Measurements from ENCODE around the gene NDST3. TPM values are rescaled to one million over a fixed set of nuclear protein-coding genes. Genes with fewer than 3 reads are reported as not detected.

NDST3 gene
- total RNA-seq, 1 experiment from 2014 or later, result 0.70 TPM

- Histone ChIP-seq H3K23ac (ENCODE audit: insufficient read length, low read depth, low read length) (no peak overlapping the region), H3K23me2 (ENCODE audit: insufficient read length, low read depth, low read length, poor library complexity, severe bottlenecking) (no peaks in the 10 kb centered on the region), H3K79me2 (ENCODE audit: insufficient read depth, low read length) (no peaks in the 10 kb centered on the region), H2BK12ac (ENCODE audit: insufficient read length, low read depth, low read length) (no peak overlapping the region), H4K8ac (replicated peaks; ENCODE audit: insufficient read length, low read depth, low read length) (no peak overlapping the region), H3K27ac (ENCODE audit: insufficient read length, low read depth, low read length) (no peak overlapping the region), H3K4ac (ENCODE audit: low read depth, low read length) (no peak overlapping the region), H2BK15ac (ENCODE audit: low read depth, low read length) (no peak overlapping the region), H4K20me1 (ENCODE audit: control insufficient read depth, insufficient read depth, insufficient read length) (no peaks in the 10 kb centered on the region), H3K4me2 (ENCODE audit: insufficient read depth, insufficient read length, low read length) (no peak overlapping the region), H3K79me1 (ENCODE audit: insufficient read depth, low read depth, low read length, poor library complexity, severe bottlenecking) (no peaks in the 10 kb centered on the region), H2BK20ac (ENCODE audit: low read depth, low read length, poor library complexity, severe bottlenecking) (no peak overlapping the region), H3K27me3 (ENCODE audit: insufficient read depth, low read length) (no peaks in the 10 kb centered on the region), H3K14ac (ENCODE audit: insufficient read depth, low read length) (no peak overlapping the region), H3K9me3 (ENCODE audit: control insufficient read depth, low read depth, low read length) (no peaks in the 10 kb centered on the region), H2AK5ac (ENCODE audit: insufficient read length, low read length) (no peak overlapping the region), H2BK120ac (ENCODE audit: low read depth, low read length, poor library complexity, severe bottlenecking) (no peak overlapping the region), H3K56ac (ENCODE audit: insufficient read length, low read depth, low read length) (no peak overlapping the region), H3K4me1 (ENCODE audit: insufficient read depth, low read length) (no peaks in the 10 kb centered on the region), H3K18ac (ENCODE audit: insufficient read length, low read depth, low read length) (no peak overlapping the region), H3K9ac (ENCODE audit: extremely low read depth, insufficient read length, low read length) (no peak overlapping the region), H3T11ph (ENCODE audit: low read length) (no peak overlapping the region), H4K91ac (ENCODE audit: insufficient read length, low read depth, low read length) (no peak overlapping the region), H4K5ac (ENCODE audit: insufficient read length, low read depth, low read length) (no peak overlapping the region), H2AFZ (ENCODE audit: low read length) (no peak overlapping the region), H2BK5ac (ENCODE audit: insufficient read length, low read length) (no peak overlapping the region)
- H3K27me3 Mint-ChIP-seq (ENCODE audit: low read depth), result no peaks in the 10 kb centered on the region; the same call in 1 of the 2 replicates
- peaks cover 2 to 14% (median 3%) of the 10 kb centered on the region in 3 experiments; a peak in 2 of 7 replicates for H3K36me3 Mint-ChIP-seq (ENCODE audit: insufficient read depth in 1 of 3, low read depth in 3 of 3)
- DNase-seq, result no peak
- H3K27ac Mint-ChIP-seq, result no peak overlapping the region
- TF ChIP-seq CTCF (conservative IDR thresholded peaks at IDR 0.05), result no peak
- H3K4me1 Mint-ChIP-seq, result no peaks in the 10 kb centered on the region
- no peak overlapping the region for H3K4me3 Mint-ChIP-seq
- no CpG with 5 or more reads among the region's 3 CpGs for WGBS (ENCODE audit: extremely low coverage, insufficient read length, low lambda C conversion rate)
- peaks cover 7 to 16% of the 10 kb centered on the region in 2 experiments for H3K9me3 Mint-ChIP-seq
Observed at GRCh38 chr4:118047043-118047442, 12.8 kb downstream of the NDST3 start.
